Aorta (tissue), 5 donors: Measurements from ENCODE around the gene STK25. TPM values are rescaled to one million over a fixed set of nuclear protein-coding genes. Genes with fewer than 3 reads are reported as not detected.
"Not testable (repeated sequence)": the region's sequence is repeated elsewhere in the genome, so short reads cannot be mapped to it uniquely, and the experiment has no call there.

Experiments used
- ATAC-seq: fragments of 200-7000 bp; cut with Tn5 transposase; one replicate; pipeline ENCODE4 v1.9.1; 2022; ENCODE audit warnings: moderate library complexity; ENCODE audit not compliant: low FRiP score
- DNase-seq, 2 donors: peaks; one replicate each; pipeline ENCODE4 v3.0.0-alpha.2; 2020
- H3K27ac ChIP-seq, 2 donors: one replicate each; pipeline ENCODE4 v1.5.1; 2013; ENCODE audit warnings: low read length in 2 of 2, mild to moderate bottlenecking in 2 of 2, moderate library complexity in 2 of 2, control low read depth in 1 of 2, inconsistent platforms in 1 of 2, low read depth in 1 of 2
- H3K27me3 ChIP-seq, 2 donors: one replicate each; pipeline ENCODE4 v1.6.1; 2013; ENCODE audit warnings: control low read depth in 1 of 2, low read length in 1 of 2, mild to moderate bottlenecking in 1 of 2, moderate library complexity in 1 of 2; ENCODE audit not compliant: insufficient read depth in 2 of 2, control insufficient read depth in 1 of 2
- H3K36me3 ChIP-seq, 2 donors: one replicate each; pipeline ENCODE4 v1.6.1; 2013; ENCODE audit warnings: control low read depth in 1 of 2, low read length in 1 of 2, mild to moderate bottlenecking in 1 of 2; ENCODE audit not compliant: insufficient read depth in 2 of 2, control insufficient read depth in 1 of 2
- H3K4me1 ChIP-seq, 2 donors: one replicate each; pipeline ENCODE4 v1.6.1; 2013; ENCODE audit warnings: low read length in 2 of 2, control low read depth in 1 of 2, mild to moderate bottlenecking in 1 of 2, moderate library complexity in 1 of 2; ENCODE audit not compliant: insufficient read depth in 2 of 2, control insufficient read depth in 1 of 2
- H3K4me3 ChIP-seq, 2 donors: one replicate each; pipeline ENCODE4 v1.5.1; 2013; ENCODE audit warnings: low read length in 2 of 2, control low read depth in 1 of 2, mild to moderate bottlenecking in 1 of 2
- H3K9me3 ChIP-seq: one replicate; pipeline ENCODE4 v1.6.1; 2013; ENCODE audit warnings: mild to moderate bottlenecking, low read length; ENCODE audit not compliant: control insufficient read depth
- WGBS, 2 donors: extraction: QIAGEN DNeasy Blood & Tissue Kit; methylation state at CpG; one replicate each; pipeline ENCODE4 v1.1.7; 2013; 5-methylcytosine and 5-hydroxymethylcytosine counted together
- intact Hi-C, 2 donors: fragments of 100-400 bp; cut with DNase I; formaldehyde crosslinking; loops; one replicate each; pipeline versions ENCODE4 v1.14.2 to v1.15.0; 2022
- polyA plus RNA-seq, 2 donors: library from polyadenylated mRNA; stranded (reverse); fragments of 200-250 nt; gene quantifications; one replicate each; pipeline ENCODE4 v1.2.3, GENCODE V29; 2013
- total RNA-seq, 2 donors: library from RNA; stranded (reverse); fragmentation: NEBNext Ultra II Directional; extraction: Animal tissue kit (Norgen Biotek cat#: 25700); gene quantifications; one replicate each; pipeline ENCODE4 v1.2.1, GENCODE V29; 2021
- donor health status: healthy with polysubstance abuse.
- donor health status: Bipolar disorder and iron deficiency.
- donor health status: DM: no; HTN: no; CAD: no.
- donor health status: DM: no; HTN: no; CAD: no.
- donor health status: DM: yes; HTN: yes; CAD: no.

The STK25 gene
- total and polyA plus RNA-seq, 4 donors, result 85.1 to 261 (median 121) TPM

DNA sequence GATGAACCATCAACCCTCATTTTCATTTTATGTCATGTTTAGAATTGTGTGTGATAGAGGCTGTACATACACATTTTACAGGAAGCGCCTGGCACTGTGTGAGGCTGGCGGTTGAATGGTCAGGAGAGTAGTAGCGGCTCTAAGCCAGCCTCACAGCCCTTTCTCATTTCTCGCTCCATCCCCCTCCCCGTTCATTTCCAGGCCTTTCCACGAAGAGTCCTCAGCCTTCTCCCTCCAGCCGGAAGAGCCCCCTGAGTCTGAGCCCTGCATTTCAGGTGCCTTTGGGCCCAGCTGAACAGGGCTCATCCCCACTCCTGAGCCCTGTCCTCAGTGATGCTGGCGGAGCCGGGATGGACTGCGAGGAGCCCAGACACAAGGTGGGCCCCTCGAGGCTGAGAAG is 51.8 kb downstream of the STK25 start:
- DNase-seq (no peak), ATAC-seq (no peak)
- Histone ChIP-seq H3K27me3 (no peaks in the 10 kb centered on the region), H3K4me1 (no peaks in the 10 kb centered on the region), H3K27ac (no peak overlapping the region), H3K4me3 (no peak overlapping the region), H3K9me3 (no peaks in the 10 kb centered on the region), H3K36me3 (no peaks in the 10 kb centered on the region)
- intact Hi-C loops, result no loop called here
- 82 to 88% methylated on average over 11 of the region's 11 CpGs for WGBS, 2 donors

- intact Hi-C loops, result no loop called here
- H3K4me1 ChIP-seq, result no peaks in the 10 kb centered on the region
- no peaks in the 10 kb centered on the region for H3K36me3 ChIP-seq
- H3K27me3 ChIP-seq, result no peaks in the 10 kb centered on the region
- H3K9me3 ChIP-seq, result no peaks in the 10 kb centered on the region
- 82 to 84% methylated on average over 3 of the region's 3 CpGs for WGBS, 2 donors
- no peak overlapping the region for H3K4me3 ChIP-seq
- no peak for DNase-seq
- no peak for ATAC-seq
- no peak overlapping the region for H3K27ac ChIP-seq
Measured at GRCh38 chr2:241454837-241455485, 53.4 kb downstream of the STK25 start.

GRCh38 chr2:241453919-241454318 is 54.5 kb downstream of the STK25 start:
- DNase-seq, H3K27ac ChIP-seq, H3K4me3 ChIP-seq, H3K4me1 ChIP-seq, H3K9me3 ChIP-seq, ATAC-seq, intact Hi-C loops, H3K27me3 ChIP-seq, H3K36me3 ChIP-seq: not testable (repeated sequence)
- 89 to 91% methylated on average over 9 of the region's 9 CpGs for WGBS, 2 donors

DNA sequence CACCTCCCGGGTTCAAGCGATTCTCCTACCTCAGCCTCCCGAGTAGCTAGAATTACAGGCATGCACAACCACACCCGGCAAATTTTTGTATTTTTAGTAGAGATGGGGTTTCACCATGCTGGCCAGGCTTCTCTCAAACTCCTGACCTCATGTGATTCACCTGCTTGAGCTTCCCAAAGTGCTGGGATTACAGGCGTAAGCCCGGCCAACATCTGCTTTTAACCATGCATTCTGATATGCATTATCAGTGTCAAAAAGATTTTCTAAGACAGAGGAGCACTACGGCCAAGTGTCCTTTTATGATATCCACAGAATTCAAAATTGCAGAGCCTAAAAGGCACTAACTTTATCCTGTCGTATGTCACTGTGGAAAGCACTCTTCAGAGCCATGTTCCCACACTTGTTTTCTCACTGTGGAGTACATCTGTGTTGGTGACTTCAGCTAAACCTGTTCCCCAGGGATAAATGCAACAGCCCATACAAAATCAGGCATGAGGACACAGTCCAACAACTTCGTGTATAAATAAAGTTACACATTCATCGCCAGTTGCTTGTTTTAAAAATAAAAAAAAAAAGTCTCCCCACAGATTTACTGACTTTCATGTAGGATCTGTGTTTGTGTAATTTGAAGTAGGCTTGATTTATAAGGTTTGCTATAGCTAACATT is 56.4 kb downstream of the STK25 start:
- H3K4me1 ChIP-seq, result no peaks in the 10 kb centered on the region
- DNase-seq, result no peak
- H3K9me3 ChIP-seq, result no peaks in the 10 kb centered on the region
- no peak overlapping the region for H3K4me3 ChIP-seq
- no peaks in the 10 kb centered on the region for H3K27me3 ChIP-seq
- H3K36me3 ChIP-seq, result no peaks in the 10 kb centered on the region
- no peak overlapping the region for H3K27ac ChIP-seq
- intact Hi-C loops, result no loop called here
- no peak for ATAC-seq
- WGBS, 2 donors, result 63 to 66% methylated on average over 10 of the region's 10 CpGs

GRCh38 chr2:241450092-241450491 is 58.3 kb downstream of the STK25 start:
- not testable (repeated sequence) for H3K9me3 ChIP-seq
- 93 to 94% methylated on average over 7 of the region's 7 CpGs for WGBS, 2 donors

GRCh38 chr2:241445426-241445825 is 63.0 kb downstream of the STK25 start:
- H3K36me3 ChIP-seq, result peaks cover 0 to 12% of the 10 kb centered on the region in 2 donors
- 80 to 82% methylated on average over 2 of the region's 2 CpGs for WGBS, 2 donors
- DNase-seq (no peak), ATAC-seq (no peak)
- H3K27ac ChIP-seq, result no peak overlapping the region
- no peaks in the 10 kb centered on the region for H3K9me3 ChIP-seq
- no peaks in the 10 kb centered on the region for H3K4me1 ChIP-seq
- H3K4me3 ChIP-seq, result no peak overlapping the region
- H3K27me3 ChIP-seq, result no peaks in the 10 kb centered on the region
- intact Hi-C loops, result no loop called here

More at GRCh38 chr2:241450092-241450491, 58.3 kb downstream of the STK25 start:
- ATAC-seq, H3K36me3 ChIP-seq, H3K4me3 ChIP-seq, intact Hi-C loops, H3K27me3 ChIP-seq, H3K4me1 ChIP-seq, H3K27ac ChIP-seq, DNase-seq: not testable (repeated sequence)

GRCh38 chr2:241443486-241444223 is 64.7 kb downstream of the STK25 start:
- ATAC-seq (no peak), DNase-seq (no peak)
- peaks cover 0 to 12% of the 10 kb centered on the region in 2 donors for H3K36me3 ChIP-seq
- no peaks in the 10 kb centered on the region for H3K4me1 ChIP-seq
- intact Hi-C loops, result no loop called here
- no peak overlapping the region for H3K27ac ChIP-seq
- H3K4me3 ChIP-seq, result no peak overlapping the region
- 87 to 91% methylated on average over 6 of the region's 6 CpGs for WGBS, 2 donors
- no peaks in the 10 kb centered on the region for H3K9me3 ChIP-seq
- H3K27me3 ChIP-seq, result no peaks in the 10 kb centered on the region
